ENCODE measurements around the gene GOLGB1. TPM values are rescaled to one million over a fixed set of nuclear protein-coding genes. Genes with fewer than 3 reads are reported as not detected.
"Not testable (repeated sequence)": the region's sequence is repeated elsewhere in the genome, so short reads cannot be mapped to it uniquely, and the experiment has no call there.

Gene GOLGB1
- polyA plus RNA-seq, 5 donors: 56.3 to 75.4 (median 71.1) TPM

DNA sequence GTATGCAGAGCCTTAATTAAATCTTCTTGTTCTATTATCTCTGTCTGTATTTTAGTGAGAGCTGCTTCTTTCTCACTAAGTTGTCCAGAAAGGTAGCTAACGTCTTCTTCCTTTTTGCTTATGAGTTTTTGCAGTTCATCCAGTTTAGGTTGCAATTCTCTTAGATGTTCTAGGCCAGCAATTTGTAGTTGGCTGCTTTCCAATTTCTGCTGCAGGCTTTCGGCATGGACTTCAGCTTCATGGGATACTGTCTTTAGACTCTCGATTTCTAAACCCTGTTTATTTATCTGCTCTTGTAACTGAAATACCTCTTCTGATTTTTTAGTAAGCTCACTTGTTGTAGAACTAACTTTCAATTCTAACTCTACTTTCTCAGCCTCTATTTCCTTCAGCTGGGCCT is 53.4 kb downstream of the GOLGB1 start:
- no peak for DNase-seq

- DNase-seq: no peak
Measured at GRCh38 chr3:121692010-121692699, 57.4 kb downstream of the GOLGB1 start.

DNA sequence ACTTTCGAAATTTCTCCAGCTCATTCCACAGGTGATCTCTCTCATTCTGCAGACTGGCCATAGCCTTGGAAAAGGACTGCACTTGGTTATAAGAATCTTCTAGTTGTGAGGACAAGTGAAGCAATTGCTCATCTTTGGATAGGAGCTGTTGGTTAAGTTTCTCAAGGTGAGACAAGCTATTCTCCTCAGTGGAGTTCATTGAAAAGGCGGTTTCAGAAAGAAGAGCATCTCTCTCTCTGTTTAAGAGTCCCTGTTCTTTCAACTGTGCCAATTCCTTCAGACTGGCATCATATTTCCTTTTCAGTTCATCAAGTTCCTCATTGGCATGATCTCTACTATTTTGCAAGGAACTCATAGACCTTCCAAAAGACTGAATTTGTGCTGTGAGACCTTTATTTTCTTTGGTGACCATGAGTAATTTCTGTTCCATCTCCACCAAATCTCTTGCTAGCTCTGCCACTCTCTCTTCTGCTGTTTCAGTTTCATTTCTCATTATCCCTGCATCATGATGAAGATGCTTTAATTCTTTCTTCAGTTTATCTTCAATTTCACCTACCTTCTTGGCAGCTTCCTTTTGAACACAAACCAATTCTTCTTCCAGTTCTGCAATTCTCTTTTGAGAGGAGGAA is 58.6 kb downstream of the GOLGB1 start:
- no peak for DNase-seq

DNA sequence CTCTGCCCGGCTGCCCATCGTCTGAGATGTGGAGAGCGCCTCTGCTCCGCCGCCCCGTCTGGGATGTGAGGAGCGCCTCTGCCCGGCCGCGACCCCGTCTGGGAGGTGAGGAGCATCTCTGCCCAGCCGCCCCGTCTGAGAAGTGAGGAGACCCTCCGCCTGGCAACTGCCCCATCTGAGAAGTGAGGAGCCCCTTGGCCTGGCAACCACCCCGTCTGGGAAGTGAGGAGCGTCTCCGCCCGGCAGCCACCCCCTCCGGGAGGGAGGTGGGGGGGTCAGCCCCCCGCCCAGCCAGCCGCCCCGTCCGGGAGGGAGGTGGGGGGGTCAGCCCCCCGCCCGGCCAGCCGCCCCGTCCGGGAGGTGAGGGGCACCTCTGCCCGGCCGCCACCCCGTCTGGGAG is 60.8 kb downstream of the GOLGB1 start:
- not testable (repeated sequence) for DNase-seq

- no peak for DNase-seq
Measured at GRCh38 chr3:121681792-121682191, 67.7 kb downstream of the GOLGB1 start.

GRCh38 chr3:121677141-121677540 is 72.4 kb downstream of the GOLGB1 start:
- no peak for DNase-seq

GRCh38 chr3:121670676-121671075 is 78.9 kb downstream of the GOLGB1 start:
- DNase-seq: no peak

- DNase-seq: no peak
Measured at GRCh38 chr3:121667333-121667732, 82.2 kb downstream of the GOLGB1 start.

DNA sequence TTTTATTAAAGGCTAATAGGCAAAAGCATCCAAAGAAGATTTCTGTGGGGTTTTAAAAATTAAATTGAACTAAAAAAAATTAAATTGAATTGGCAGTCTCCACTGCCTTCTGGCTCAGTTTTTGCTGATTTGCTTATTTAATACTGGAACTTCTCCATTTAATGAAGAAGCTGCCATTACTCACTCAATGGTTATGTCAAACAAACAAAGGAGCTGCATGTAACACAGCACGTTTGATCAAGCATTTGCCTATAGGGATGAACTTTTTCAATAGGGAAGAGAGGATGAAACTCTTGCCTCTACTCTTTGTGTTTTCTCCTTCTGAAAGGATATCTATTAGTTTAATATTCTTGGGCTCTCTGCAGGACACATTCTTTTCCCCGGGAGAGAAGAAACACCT is 84.1 kb downstream of the GOLGB1 start:
- DNase-seq: no peak

DNA sequence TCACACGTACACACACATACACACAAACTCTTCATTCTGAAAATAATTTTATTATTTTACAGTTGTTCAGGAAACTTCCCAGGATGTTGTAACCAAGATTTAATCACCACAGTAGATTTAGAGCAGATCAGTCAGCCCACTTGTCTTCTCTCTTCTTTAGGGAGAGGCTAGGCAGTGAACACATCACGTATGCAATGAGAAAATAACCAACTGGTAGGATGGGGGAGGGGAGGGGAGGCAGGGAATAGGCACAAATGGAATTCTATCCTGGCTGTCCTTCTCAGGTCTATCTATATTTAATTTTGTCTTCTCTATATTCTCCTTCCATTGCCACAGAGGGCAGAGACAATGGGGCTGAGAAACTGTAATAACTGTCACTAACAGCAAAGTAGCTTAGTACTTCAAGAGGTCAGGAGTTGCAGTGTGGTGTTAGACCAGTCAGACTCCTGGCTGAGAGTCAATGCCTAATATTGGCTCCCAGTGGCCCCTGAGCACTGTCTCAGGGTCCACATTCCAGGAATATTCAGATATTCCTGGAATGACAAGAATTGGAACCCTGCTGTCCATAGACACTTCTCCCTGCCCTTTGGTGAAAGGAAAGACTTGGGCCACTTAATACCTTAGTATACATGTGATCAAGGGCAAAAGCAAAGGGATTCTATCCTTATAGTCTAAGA is 86.2 kb downstream of the GOLGB1 start:
- no peak for DNase-seq

DNA sequence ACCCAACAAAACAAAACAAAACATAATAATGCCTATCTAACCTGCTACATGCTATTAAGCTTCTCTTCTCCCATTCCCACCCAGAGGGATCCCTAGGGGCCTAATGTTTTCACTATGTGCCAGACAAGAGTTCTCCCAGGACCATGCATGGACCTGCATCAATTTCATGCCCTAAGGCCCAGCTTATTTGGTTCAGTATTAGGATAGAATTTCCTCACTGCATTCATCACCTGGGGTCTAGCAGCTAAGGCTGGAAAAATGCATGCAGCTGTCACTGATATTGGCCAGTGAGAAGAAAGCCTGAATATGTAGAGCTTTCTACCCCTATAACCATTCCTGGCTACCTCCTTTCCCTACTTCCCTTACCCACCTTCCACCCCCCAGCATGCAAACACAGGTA is 86.8 kb downstream of the GOLGB1 start:
- no peak for DNase-seq

GRCh38 chr3:121661376-121661775 is 88.2 kb downstream of the GOLGB1 start:
- DNase-seq: no peak

DNA sequence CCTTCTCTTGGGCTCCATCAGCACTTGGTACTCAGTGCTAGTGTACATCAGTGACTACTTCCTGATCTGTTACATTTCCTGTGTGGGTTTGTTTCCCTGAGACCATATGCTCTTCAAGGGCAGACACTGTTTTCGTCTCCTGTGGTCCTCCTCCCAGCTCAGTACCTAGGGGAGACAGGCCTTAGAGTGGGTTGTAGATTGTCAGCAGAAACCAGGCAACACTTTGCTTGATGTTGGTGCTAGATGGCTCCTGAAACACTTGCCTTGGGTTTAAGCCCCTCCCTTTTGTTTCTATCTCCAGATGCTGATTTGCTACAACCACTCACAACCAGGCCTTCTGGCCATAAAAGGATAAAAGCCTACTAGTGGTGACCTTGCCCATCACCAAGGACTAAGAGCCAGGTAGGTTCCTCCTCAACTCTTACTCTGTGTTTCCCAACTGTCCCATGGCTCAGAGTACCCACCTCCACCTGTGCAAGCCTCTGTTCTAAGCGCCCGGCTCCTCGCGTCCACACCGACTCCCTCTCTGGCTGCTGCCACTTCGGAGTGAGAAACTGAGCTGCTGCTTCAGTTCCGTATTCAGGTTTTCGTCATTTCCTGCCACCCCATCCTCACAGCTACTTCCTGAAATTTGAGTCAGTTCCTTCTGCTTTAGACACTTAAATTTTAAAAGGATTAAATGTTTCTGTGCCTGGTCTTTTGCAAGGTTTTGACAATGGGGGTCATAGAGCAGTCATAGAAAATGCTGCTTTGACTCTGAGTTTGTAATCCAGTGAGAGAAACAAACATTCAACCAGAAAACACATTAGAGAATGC is 89.0 kb downstream of the GOLGB1 start, which contains the start of gene HCLS1:
Gene HCLS1, minus strand, starts transcription at position 548 of the 816 bp plus-strand sequence. CDS start 2,556 bp downstream, outside the sequence.
- no peak for DNase-seq

DNA sequence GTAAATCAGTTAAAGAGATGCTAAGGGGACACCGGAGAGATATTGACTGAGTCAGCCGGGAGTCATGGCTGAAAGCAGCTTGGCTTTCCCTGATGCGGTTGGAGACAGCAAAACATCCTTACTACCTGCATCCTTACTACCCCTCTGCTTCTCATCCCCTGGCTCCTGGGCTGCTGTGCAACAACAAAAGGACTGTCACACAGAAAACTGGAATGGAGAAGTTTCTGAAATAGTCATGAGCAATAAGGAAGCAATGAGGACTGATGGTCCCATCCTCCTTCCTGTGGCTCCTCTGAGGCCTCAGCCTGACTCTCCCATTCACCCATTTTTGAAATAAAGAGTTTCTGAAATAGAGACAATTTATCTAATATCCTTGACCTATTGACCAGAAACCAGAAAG is 90.0 kb downstream of the GOLGB1 start:
- no peak for DNase-seq

GRCh38 chr3:121658716-121659435 is 90.7 kb downstream of the GOLGB1 start:
- DNase-seq: no peak

GRCh38 chr3:121654493-121655385 is 94.8 kb downstream of the GOLGB1 start:
- DNase-seq: no peak

DNA sequence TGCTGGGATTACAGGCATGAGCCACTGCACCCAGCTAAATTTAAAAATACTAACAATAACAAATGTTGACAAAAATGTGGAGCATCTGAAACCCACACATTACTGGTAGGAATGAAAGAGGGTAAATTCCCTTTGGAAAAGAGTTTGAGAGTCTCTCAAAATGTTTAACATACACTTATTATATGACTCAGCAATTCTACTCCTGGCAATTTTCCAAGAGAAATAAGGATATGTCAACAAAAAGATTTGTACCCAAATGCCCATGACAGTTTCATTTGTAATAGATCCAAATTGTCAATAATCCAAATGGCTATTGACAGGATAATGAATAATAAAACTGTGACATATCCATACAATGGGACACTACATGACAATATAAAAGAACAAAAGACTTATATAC is 97.9 kb downstream of the GOLGB1 start:
- DNase-seq: no peak

DNA sequence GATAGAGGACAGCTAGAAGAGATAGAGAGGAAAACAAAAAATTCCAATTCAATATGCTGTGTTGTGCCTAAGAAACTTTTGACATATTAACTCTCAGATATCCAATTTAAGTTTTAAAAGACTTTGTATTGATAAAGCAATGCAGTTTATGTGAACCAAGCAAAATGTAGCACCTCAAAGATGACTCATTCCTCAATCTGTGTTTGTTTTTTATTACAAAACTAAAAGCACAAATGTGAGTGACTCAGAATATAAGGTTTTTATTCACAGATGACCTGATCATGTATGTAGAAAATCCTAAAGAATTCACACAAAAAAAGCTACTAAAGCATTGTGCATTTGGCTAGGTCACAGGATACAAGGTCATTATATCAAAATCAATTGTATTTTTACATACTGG is 99.9 kb downstream of the GOLGB1 start:
- DNase-seq: no peak

DNA sequence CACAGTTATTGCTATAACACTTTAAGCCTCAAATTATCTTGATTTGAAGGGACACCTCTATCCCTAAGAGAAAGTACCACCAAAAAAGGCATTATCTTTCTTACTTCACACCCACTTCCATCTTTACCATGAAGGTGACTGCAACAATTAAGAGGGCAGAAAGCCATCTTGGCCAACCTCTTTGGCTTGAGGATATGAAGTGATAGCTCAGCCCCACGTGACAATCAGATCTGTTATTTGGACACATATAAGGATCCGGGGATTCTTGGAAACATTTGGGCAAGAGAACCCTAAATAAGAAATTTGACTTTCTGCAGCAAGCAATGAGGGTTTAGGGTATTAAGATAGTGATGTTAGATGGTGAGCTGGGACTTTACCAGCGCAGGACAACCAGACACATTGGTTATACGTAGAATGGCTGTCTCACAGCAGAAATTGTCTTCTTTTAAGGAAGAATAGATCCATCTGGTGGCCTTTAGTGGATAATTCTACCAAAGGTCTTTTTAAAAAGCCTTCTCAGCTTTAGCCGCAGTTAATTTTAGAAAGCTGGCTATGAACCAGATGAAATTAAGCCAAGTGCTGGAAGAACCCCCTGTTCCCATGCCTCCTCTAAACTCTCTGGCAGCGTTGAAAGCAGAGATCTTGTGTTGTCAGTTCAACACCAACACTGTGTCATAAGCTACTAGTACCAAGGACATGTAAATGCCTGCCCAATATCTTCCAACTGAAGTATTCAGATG is 101.2 kb downstream of the GOLGB1 start:
- DNase-seq: peak; percentile 46 to 57

DNA sequence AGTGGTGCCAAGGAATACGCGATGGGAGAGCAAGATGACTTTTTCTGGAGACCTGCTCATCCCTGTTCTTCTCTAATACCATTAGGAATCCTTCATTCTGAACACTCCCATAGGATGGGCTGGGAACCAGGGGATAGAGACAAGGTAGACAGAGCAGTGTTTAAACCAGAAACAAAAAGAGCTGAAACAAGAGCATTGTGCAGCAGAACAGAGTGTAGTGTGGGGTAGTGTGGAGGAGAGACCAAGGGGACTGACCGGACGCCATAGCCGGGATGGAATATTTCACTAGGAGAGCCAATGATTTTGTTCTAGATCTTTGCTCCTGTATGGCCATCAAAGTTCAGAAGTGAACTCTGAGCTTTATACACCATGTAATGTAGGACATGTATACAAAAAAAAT is 104.5 kb downstream of the GOLGB1 start:
- DNase-seq: no peak

All from right lung (tissue), 5 donors.